Type B pancreatic cell (in vitro differentiated cells): ENCODE results near the gene PADI1. TPM values are rescaled to one million over a fixed set of nuclear protein-coding genes. Genes with fewer than 3 reads are reported as not detected.

Experiments
- DNase-seq: peaks from one replicate; pipeline ENCODE4 v3.0.0; 2021; ENCODE audit warnings: mixed read lengths; ENCODE audit not compliant: unreplicated experiment; ENCODE audit errors: extremely low spot score
- H3K27ac Mint-ChIP-seq: 2 replicates; pipeline ENCODE4 v1.8.0; 2021; ENCODE audit warnings: mild to moderate bottlenecking, mixed read lengths
- H3K27me3 Mint-ChIP-seq: 2 replicates; pipeline ENCODE4 v1.8.0; 2021; ENCODE audit warnings: mixed read lengths
- H3K36me3 Mint-ChIP-seq: 2 replicates; pipeline ENCODE4 v1.8.0; 2021; ENCODE audit warnings: mixed read lengths
- H3K4me1 Mint-ChIP-seq: one replicate; pipeline ENCODE4 v1.8.0; 2021; ENCODE audit warnings: mixed read lengths; ENCODE audit not compliant: unreplicated experiment
- H3K4me3 Mint-ChIP-seq: 2 replicates; pipeline ENCODE4 v1.8.0; 2021; ENCODE audit warnings: mild to moderate bottlenecking, mixed read lengths
- H3K9me3 Mint-ChIP-seq: 2 replicates; pipeline ENCODE4 v1.8.0; 2021; ENCODE audit warnings: mixed read lengths
- CTCF ChIP-seq: fragments of 200-600 bp; sonication (generic); conservative IDR thresholded peaks from 2 replicates; pipeline ENCODE4 v1.5.0; 2021; ENCODE audit warnings: antibody characterized with exemption, mild to moderate bottlenecking
- long read RNA-seq: library from polyadenylated mRNA; unstranded; transcript quantifications from one replicate; pipeline ENCODE4 v2.0.0, GENCODE V29; 2020
- total RNA-seq: library from RNA; stranded (reverse); gene quantifications from 2 replicates; pipeline ENCODE4 v1.2.1, GENCODE V29; 2021; ENCODE audit warnings: low replicate concordance

The PADI1 gene
- 21.2 and 35.5 TPM in 2 replicates for total RNA-seq
- long read RNA-seq, transcript PADI1-201 (16 exons, 3,846 nt): major isoform, 21 of 31 reads
- long read RNA-seq, partial matches to known transcripts: 5 of 31 reads
- long read RNA-seq, other reads (novel, unspliced or antisense): 5 of 31 reads

GRCh38 chr1:17204546-17205440 is at the start of gene PADI1:
Gene PADI1, plus strand, starts transcription at chr1:17205128. Its CDS starts 90 bp downstream, at chr1:17205218.
- H3K4me3 Mint-ChIP-seq: peak within 1 kb of the TSS; percentile 74
- no peak for TF ChIP-seq CTCF
- H3K9me3 Mint-ChIP-seq: no peaks in the 10 kb centered on the region
- no peak for DNase-seq
- peaks cover 4% of the 10 kb centered on the region for H3K27me3 Mint-ChIP-seq
- H3K36me3 Mint-ChIP-seq: no peaks in the 10 kb centered on the region
- H3K4me1 Mint-ChIP-seq: peaks cover 57% of the 10 kb centered on the region
- H3K27ac Mint-ChIP-seq: peak within 1 kb of the TSS; percentile 70

- Mint-ChIP-seq H3K36me3 (no peaks in the 10 kb centered on the region), H3K4me3 (no peak overlapping the region), H3K27me3 (no peaks in the 10 kb centered on the region), H3K4me1 (no peaks in the 10 kb centered on the region), H3K9me3 (peaks cover 29% of the 10 kb centered on the region), H3K27ac (no peak overlapping the region)
- no peak for TF ChIP-seq CTCF
- no peak for DNase-seq
Observed at GRCh38 chr1:17155257-17155920, 49.5 kb upstream of the PADI1 start.

- no peaks in the 10 kb centered on the region for H3K27me3 Mint-ChIP-seq
- H3K9me3 Mint-ChIP-seq: peaks cover 25% of the 10 kb centered on the region
- H3K27ac Mint-ChIP-seq: no peak overlapping the region
- H3K4me3 Mint-ChIP-seq: no peak overlapping the region
- no peaks in the 10 kb centered on the region for H3K36me3 Mint-ChIP-seq
- no peak for TF ChIP-seq CTCF
- no peaks in the 10 kb centered on the region for H3K4me1 Mint-ChIP-seq
- DNase-seq: no peak
Observed at GRCh38 chr1:17156108-17156507, 48.8 kb upstream of the PADI1 start.

- Mint-ChIP-seq H3K27me3 (peaks cover 3% of the 10 kb centered on the region), H3K36me3 (no peaks in the 10 kb centered on the region), H3K9me3 (peaks cover 16% of the 10 kb centered on the region), H3K4me1 (no peaks in the 10 kb centered on the region), H3K27ac (no peak overlapping the region), H3K4me3 (no peak overlapping the region)
- no peak for TF ChIP-seq CTCF
- DNase-seq: peak; percentile 16
Observed at GRCh38 chr1:17158961-17159360, 46.0 kb upstream of the PADI1 start.

- Mint-ChIP-seq H3K4me3 (no peak overlapping the region), H3K27me3 (peaks cover 6% of the 10 kb centered on the region), H3K4me1 (no peaks in the 10 kb centered on the region), H3K9me3 (no peaks in the 10 kb centered on the region), H3K36me3 (no peaks in the 10 kb centered on the region), H3K27ac (no peak overlapping the region)
- TF ChIP-seq CTCF: no peak
- DNase-seq: peak; percentile 50
Observed at GRCh38 chr1:17161137-17161740, 43.7 kb upstream of the PADI1 start.
